GM19240 (cell line): ENCODE data around the gene TIMM50.
A peak's percentile ranks its signal among the peaks of the same experiment; 100 is the strongest.

Experiments
- DNase-seq: peaks from one replicate; pipeline ENCODE4 v3.0.0; 2011; ENCODE audit warnings: low spot score; ENCODE audit not compliant: insufficient read length

TIMM50 gene

DNA sequence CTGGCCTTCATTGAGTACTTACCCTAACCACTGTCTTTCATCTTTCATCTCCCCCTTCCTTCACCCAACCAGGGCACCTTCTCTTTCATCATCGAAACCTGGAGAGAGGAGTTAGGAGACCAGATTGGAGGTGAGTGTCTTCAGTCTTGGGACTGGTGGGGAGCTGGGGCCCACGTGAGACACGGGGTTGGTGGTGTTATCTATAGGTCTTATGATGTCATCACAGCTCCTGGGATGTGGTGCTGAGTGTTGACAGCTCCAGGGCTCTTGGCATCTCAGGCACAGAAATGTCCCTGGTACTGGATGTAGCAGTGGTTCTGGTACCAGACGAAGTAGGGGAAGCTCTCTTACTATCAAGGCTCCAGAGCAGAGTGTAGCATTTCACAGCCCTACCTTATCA lies 19.9 kb downstream of the TIMM50 start:
- no peak for DNase-seq

DNA sequence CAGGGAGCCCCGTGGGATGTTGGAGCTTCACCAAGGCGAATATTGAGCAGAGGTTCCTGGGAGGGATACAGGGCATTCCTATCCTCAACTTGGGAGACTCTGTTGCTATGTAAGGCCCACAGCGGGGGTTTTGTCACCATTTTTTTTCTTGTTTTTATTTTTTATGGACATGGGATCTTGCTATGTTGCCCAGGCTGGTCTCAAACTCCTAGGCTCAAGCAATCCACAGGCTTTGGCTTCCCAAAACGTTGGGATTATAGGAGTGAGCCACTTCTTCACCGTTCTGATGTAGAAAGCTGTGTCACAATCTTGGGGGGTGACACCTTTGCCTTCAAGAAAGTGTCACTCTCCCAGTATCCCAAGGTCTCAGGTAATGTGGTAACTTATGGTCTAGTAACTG lies 20.7 kb downstream of the TIMM50 start:
- DNase-seq = no peak

DNA sequence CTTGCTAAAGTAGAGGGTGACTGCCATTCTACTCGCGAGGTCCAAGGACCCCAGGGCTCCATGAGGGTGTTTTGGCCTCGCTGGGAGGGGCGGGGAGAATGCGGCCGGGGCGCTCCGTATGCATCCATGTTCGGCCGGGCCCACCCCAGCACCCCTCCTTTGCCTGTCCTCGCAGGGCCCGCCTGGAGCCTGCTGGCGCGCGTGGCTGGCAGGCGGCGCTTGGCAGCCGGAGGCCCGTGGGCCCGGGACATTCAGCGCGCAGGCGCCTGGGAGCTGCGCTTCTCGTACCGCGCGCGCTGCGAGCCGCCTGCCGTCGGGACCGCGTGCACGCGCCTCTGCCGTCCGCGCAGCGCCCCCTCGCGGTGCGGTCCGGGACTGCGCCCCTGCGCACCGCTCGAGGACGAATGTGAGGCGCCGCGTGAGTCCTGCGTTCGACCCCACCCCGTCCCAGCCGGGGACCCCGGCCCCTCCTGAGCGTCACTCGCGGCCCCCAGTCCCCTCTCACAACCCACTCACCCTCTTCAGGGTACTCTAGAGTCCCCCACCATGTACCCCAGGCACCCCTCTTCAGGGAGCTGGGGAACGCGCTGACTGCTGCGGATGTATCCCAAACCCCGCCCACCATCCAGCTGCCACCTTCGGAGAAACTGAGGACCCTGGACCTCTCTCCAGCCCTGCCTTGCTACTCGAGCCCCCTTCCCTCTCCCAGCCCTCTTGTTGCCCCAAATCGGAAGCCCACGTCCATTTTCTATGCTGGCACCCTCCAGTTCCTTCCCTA lies 22.2 kb downstream of the TIMM50 start:
- DNase-seq = peak; percentile 75

DNA sequence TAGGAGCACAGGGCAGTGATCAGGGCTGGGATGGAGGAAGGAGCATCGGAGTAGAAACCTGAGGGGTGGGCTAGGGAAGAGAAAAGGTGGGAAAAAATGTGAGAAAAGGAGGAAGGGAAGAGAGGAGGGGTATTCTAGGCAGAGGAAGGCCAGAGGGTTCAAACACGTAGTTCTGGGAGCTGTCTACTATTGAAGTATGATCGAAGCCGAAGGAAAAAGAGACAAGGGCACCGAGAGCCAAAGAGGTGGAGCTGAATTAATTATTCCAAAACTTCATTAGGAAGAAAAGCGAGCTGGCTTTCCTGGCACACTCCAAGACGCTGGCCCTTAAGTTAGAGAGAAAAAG lies 25.9 kb downstream of the TIMM50 start:
- DNase-seq = no peak

DNA sequence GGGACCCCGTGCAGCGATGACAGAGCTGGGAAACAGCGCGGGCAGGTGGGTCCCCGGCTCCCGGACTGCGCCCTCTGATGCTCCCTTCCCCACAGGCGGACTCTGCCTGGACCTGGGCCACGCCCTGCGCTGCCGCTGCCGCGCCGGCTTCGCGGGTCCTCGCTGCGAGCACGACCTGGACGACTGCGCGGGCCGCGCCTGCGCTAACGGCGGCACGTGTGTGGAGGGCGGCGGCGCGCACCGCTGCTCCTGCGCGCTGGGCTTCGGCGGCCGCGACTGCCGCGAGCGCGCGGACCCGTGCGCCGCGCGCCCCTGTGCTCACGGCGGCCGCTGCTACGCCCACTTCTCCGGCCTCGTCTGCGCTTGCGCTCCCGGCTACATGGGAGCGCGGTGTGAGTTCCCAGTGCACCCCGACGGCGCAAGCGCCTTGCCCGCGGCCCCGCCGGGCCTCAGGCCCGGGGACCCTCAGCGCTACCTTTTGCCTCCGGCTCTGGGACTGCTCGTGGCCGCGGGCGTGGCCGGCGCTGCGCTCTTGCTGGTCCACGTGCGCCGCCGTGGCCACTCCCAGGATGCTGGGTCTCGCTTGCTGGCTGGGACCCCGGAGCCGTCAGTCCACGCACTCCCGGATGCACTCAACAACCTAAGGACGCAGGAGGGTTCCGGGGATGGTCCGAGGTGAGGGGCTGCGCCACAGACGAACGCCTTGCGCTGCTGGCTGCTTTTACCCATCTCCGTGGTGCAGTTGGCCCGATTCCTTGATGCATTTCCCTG lies 26.5 kb downstream of the TIMM50 start:
- peak; percentile 68 for DNase-seq

DNA sequence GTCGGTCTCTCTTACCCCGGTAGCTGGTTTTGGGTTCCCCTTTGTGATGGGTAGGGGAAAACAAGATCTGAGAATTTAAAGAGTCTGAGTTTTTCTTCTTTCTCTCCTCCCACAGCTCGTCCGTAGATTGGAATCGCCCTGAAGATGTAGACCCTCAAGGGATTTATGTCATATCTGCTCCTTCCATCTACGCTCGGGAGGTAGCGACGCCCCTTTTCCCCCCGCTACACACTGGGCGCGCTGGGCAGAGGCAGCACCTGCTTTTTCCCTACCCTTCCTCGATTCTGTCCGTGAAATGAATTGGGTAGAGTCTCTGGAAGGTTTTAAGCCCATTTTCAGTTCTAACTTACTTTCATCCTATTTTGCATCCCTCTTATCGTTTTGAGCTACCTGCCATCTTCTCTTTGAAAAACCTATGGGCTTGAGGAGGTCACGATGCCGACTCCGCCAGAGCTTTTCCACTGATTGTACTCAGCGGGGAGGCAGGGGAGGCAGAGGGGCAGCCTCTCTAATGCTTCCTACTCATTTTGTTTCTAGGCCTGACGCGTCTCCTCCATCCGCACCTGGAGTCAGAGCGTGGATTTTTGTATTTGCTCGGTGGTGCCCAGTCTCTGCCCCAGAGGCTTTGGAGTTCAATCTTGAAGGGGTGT lies 27.2 kb downstream of the TIMM50 start:
- DNase-seq = no peak

DNA sequence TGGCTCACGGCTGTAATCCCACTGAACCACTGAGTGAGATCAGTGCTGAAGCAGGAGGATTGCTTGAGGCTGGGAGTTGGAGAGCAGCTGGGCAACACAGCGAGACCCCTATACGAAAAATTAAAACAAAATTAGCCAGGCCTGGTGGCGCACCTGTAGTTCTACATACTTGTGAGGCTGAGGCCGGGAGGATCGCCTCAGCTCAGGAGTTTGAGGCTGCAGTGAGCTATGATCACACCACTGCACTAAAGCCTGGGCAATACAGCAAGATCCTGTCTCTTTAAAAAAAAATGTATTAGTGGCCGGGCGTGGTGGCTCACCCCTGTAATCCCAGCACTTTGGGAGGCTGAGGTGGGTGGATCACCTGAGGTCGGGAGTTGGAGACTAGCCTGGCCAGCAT lies 28.0 kb downstream of the TIMM50 start:
- no peak for DNase-seq

DNA sequence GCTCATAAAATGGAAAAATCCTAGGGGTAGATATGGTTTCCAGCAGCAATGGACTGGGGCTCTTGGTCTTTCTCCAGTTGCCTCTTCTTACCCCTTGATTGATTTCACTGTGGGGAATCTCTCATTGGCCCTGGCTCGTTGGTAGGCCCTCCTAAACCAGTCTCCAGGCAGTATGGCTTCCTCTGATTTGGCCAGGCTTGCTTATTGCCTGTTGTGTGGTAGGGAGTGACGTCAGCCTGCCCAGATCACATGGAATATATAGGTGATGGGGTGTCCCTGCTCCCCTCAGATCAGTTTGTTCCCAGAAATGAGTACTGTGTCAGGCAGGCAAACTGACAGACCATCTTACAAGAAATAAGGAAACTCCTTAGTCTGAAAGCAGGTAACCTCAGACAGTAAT lies 28.6 kb downstream of the TIMM50 start:
- DNase-seq = no peak

DNA sequence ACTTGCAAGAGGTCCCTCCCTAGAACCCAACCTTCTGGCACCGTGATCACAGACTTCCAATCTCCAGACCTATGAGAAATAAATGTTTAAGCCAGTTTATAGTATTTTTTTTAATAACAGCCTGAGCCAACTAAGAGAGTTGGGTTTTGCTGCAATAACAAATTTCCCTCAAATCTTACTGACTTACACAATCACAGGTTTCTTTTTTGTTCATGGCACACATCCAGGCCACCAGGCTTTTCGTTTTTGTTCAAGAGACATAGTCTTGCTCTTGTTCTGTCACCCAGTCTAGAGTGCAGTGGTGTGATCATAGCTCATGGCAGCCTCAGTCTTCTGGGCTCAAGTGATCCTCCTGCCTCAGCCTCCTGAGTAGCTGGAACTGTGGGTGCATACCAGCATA lies 32.4 kb downstream of the TIMM50 start:
- DNase-seq = no peak

DNA sequence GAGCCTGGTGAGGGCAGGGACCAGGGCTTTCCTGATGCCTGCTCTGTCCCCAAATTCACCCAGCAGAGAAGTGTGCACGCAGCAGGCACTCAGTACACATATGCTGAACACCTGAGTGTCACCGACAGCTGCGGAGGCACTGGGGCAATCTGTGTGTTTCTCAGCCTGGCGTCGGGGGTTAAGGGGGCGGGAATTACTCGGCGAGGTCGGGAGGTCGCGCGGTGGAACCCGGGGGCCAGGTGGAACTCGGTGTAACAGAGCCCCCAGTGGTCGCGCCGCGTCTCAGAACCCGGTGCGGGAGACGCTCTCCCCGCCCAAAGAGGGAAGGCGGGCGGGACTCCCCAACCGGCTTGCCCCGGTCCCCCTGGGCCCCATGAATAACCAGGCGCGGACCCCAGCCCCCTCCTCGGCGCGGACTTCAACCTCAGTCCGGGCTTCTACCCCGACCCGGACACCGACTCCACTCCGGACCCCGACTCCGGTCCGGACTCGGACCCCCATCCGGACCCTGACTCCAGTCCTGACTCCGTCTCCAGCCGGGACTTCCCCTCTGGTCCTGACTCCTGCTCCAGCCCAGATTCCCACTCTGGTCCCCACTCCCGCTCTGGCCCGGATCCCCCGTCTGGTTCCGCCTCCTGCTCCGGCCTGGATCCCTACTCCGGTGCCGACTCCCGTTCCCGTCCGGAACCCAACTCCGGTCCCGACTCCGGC lies 34.4 kb downstream of the TIMM50 start, which contains the start of gene SELENOV:
Gene SELENOV, plus strand, starts transcription at position 300 of the 711 bp plus-strand sequence. Its CDS starts 74 bp downstream, at position 374.
- DNase-seq = no peak

DNA sequence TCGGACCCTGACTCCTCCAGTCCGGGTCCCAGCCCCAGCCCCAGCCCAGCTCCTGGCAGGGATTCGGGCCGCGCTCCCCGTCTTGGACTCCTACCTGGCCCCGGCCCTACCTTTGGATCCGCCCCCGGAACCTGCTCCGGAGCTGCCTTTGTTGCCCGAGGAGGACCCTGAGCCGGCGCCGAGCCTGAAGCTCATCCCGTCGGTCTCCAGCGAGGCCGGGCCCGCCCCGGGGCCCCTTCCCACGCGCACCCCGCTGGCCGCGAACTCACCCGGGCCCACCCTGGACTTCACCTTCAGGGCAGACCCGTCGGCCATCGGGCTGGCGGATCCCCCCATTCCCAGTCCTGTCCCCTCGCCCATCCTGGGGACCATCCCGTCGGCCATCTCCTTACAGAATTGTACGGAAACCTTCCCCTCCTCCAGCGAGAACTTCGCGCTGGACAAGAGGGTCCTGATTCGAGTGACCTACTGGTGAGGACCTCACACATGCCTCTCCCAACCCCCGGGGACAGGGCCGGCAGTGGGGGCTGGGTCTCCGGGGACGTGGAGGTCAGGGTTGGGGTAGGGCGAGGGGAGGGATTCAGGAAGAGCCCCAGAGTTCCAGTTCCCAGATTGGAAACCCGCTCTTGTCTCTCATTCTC lies 35.0 kb downstream of the TIMM50 start:
- no peak for DNase-seq

DNA sequence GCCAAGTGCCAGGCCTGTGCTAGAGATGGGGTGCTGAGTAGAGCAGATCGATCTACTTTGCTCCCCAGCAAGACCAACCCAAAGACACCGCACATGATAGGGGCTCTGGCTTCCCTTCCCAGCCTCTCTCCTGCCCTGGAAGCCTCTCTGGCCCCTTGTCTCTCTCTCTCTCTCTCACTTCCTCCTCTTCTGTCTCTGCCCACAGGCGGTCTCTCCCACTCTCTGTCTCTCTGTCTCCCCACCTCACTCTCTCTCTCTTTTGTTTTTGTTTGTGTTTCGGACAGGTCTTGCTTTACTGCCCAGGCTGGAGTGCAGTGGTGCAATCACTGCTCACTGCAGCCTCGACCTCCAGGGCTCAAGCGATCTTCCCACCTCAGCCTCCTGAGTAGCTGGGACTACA lies 35.6 kb downstream of the TIMM50 start:
- DNase-seq = no peak

DNA sequence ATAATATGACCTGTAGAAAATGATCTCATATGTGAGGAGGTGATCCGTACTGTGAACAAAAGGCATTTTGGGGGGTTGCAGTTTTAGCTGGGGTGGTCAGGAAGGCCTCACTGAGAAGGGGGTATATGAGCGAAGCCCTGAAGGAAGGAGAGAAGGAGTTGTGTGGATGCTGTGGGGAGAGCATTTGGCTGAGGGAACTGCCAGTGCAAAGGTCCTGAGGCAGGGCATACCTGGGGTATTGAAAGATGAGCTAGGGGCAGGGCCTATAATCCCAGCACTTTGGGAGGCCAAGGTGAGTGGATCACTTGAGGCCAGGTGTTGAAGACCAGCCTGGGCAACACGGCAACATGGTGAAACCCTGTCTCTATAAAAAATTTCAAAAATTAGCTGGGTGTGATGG lies 36.8 kb downstream of the TIMM50 start:
- DNase-seq = no peak

DNA sequence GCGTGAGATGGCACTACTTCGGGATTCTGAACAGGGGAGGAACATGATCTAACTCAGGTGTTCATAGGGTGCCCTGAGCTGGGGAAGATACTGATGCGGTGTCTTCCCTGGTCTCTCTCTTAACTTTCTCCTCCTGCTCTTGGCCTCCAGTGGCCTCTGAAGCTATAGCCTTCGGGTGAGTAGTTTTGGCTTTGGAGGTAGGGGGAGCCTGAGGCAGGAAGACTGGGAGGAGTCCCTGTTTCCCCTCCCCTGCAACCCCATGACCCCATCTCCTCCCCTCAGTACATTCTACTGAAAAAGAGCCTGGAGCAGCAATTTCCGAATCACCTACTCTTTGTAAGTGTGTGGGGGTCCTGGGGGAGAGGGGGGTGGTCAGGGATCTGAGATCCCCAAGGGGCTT lies 37.8 kb downstream of the TIMM50 start:
- DNase-seq = no peak

DNA sequence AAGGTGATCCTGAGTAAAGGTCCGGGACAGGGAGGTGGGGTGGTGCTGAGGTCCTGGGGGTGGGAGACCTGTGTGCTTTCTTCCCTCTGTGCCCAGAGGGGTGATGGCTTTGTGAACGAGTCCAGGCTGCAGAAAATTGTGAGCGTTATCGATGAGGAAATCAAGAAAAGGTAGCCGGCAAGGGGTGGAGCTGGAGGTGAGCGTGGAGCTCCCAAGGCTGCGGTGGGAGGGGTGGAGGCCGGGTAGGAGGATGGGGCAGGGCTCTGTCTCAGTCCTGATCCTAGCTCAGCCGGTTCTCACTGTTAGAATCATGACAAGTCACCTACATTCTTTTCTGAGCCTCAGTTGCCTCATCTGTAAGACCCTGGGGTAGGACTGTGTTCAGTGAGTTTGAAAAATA lies 38.3 kb downstream of the TIMM50 start:
- no peak for DNase-seq

DNA sequence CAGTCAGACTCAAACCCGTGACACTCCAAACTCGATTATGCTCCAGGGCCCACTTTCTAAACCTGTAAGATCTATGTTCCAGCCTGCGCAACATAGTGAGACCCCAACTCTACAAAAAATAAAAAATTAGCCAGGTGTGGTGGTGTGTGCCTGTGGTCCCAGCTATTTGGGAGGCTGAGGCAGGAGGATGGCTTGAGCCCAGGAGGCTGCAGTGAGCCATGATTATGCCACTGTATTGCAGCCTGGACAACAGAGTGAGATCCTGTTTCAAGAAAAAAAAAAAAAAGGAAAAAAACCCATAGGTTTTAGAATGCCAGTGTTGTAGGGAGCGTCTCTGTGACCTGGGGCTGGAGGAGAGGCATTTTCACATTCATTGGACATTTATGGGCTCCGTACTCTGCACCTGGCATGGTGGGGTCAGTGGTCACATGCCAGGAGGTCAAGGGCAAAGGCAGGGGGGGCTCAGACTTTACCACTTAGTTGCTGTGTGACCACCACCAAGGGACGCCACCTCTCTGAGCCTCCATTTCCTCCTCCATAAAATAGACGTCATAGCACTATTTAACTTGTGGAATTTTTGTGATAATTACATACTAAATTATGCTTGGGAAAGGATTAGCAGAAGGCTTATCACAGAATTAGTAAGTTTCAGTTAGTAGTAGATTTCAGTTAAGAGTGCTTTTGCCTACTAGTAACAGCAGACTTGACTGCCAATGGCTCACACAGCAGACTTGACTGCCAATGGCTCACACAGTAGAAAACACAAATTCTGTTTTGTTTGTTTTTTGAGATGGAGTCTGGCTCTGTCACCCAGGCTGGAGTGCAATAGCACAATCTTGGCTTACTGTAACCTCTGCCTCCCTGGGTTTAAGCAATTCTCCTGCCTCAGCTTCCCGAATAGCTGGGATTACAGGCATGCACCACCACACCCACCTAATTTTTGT lies 40.2 kb downstream of the TIMM50 start:
- no peak for DNase-seq

DNA sequence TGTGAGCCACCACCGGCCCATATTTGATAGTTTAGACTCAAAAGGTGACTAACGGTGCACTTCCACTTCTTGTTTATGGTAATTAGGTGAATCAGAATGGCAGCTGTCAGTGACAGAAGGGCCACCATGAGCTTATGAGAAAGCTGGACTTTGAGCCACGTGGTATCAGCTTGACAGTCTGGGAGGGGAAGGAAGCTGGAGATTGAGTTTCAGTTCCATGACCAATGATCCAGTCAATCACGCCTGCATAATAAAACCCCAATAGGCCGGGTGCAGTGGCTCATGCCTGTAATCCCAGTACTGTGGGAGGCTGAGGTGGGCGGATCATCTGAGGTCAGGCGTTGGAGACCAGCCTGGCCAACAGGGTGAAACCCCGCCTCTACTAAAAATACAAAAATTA lies 43.9 kb downstream of the TIMM50 start:
- DNase-seq = no peak

DNA sequence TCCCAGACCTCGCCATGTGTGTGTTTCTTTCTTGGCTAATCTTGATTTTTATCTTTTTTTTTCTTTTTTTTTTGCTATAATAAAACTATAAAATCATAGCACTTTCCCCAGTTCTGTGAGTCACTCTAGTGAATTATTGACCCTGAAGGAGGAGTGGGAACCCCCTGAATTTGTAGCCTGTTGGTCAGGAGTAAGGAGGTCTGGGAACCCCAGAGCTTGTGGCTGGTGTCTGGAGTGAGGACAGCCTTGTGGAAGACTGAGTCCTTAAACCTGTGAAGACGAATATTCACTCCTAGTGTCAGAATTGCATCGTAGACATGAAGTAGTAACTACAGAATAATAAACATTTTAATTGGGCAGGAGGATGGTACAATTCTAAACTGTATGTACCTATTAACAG lies 44.6 kb downstream of the TIMM50 start:
- no peak for DNase-seq

DNA sequence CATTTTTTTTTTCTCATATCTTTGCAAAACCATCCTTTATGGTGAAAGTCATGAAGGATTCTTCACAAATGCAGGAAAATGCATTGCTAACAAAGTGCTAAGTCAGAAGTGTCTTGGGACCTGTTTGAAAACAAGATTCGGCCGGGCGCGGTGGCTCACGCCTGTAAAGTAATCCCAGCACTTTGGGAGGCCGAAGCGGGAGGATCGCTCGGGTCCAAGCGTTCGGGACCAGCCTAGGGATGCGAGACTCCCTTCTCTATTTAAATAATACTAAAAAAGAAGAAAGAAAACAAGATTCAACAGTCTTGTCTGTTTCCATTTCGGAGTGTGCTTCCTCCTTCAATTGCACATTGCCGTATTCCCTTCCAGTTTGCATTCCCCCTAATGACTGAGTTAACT lies 51.2 kb downstream of the TIMM50 start:
- no peak for DNase-seq
